Lung (tissue), 12 donors: ENCODE measurements around the gene FOXJ2. TPM values are rescaled to one million over a fixed set of nuclear protein-coding genes. Genes with fewer than 3 reads are reported as not detected.
"Not testable (repeated sequence)": the region's sequence is repeated elsewhere in the genome, so short reads cannot be mapped to it uniquely, and the experiment has no call there.

Experiments
- ATAC-seq: fragments of 200-7000 bp; cut with Tn5 transposase; one replicate; pipeline ENCODE4 v1.9.1; 2020; ENCODE audit warnings: moderate number of reproducible peaks; ENCODE audit not compliant: insufficient read depth, low FRiP score
- DNase-seq, 3 donors: peaks; one replicate each; pipeline ENCODE4 v3.0.0-alpha.2; 2013 to 2017
- H3K27ac ChIP-seq, 2 donors: one replicate each; pipeline ENCODE4 v1.5.1; 2013; ENCODE audit warnings: mild to moderate bottlenecking in 2 of 2, moderate library complexity in 2 of 2, control low read depth in 1 of 2, inconsistent platforms in 1 of 2, low read depth in 1 of 2, low read length in 1 of 2
- H3K27me3 ChIP-seq, 3 donors: one replicate each; pipeline ENCODE4 v1.5.1; 2013; ENCODE audit warnings: low read length in 2 of 3; ENCODE audit not compliant: control insufficient read depth in 3 of 3, insufficient read depth in 3 of 3
- H3K36me3 ChIP-seq, 4 donors: one replicate each; pipeline ENCODE4 v1.5.1; 2013; ENCODE audit warnings: low read length in 4 of 4, mild to moderate bottlenecking in 1 of 4, moderate library complexity in 1 of 4; ENCODE audit not compliant: control insufficient read depth in 4 of 4, insufficient read depth in 4 of 4
- H3K4me1 ChIP-seq, 5 donors: one replicate each; pipeline ENCODE4 v1.5.1; 2013; ENCODE audit warnings: low read length in 5 of 5, mild to moderate bottlenecking in 2 of 5, moderate library complexity in 1 of 5; ENCODE audit not compliant: control insufficient read depth in 5 of 5, insufficient read depth in 5 of 5
- H3K4me3 ChIP-seq: one replicate; pipeline ENCODE4 v1.5.1; 2013; ENCODE audit warnings: mild to moderate bottlenecking, control low read depth, moderate library complexity
- H3K9ac ChIP-seq, 2 donors: one replicate each; pipeline ENCODE4 v1.5.1; 2013; ENCODE audit warnings: low read length in 2 of 2, control low read depth in 1 of 2; ENCODE audit not compliant: insufficient read depth in 1 of 2
- H3K9me3 ChIP-seq, 4 donors: one replicate each; pipeline ENCODE4 v1.5.1; 2013; ENCODE audit warnings: low read length in 3 of 4, mild to moderate bottlenecking in 1 of 4, moderate library complexity in 1 of 4; ENCODE audit not compliant: control insufficient read depth in 4 of 4, insufficient read depth in 3 of 4
- WGBS, 2 donors: extraction: QIAGEN DNeasy Blood & Tissue Kit; methylation state at CpG; one replicate each; pipeline ENCODE4 v1.1.7; 2013; 5-methylcytosine and 5-hydroxymethylcytosine counted together
- polyA plus RNA-seq, 2 donors: library from polyadenylated mRNA; stranded (reverse); fragments of 200-250 nt; gene quantifications; one replicate each; pipeline ENCODE4 v1.2.1, GENCODE V29; 2013
- total RNA-seq, 2 donors: library from RNA; depleted of rRNA in 1 of 2; stranded (reverse); fragments of >200 nt in 1 of 2; gene quantifications; one replicate each; pipeline ENCODE4 v1.2.1, GENCODE V29; 2014 to 2021
- TF ChIP-seq, protein P1 (sequence below): IDR thresholded peaks from 2 replicates; pipeline ENCODE4 v1.5.1; 2012; ENCODE audit warnings: mild to moderate bottlenecking; ENCODE audit errors: control extremely low read depth, extremely low read depth
- donor health status: control.
- donor health status: control.
- donor health status: Bipolar disorder and iron deficiency.
- donor health status: healthy.
- donor health status: DM: yes; HTN: yes; CAD: no.

The FOXJ2 gene
- total and polyA plus RNA-seq, 4 donors: 8.3 to 16.7 (median 11.8) TPM

DNA sequence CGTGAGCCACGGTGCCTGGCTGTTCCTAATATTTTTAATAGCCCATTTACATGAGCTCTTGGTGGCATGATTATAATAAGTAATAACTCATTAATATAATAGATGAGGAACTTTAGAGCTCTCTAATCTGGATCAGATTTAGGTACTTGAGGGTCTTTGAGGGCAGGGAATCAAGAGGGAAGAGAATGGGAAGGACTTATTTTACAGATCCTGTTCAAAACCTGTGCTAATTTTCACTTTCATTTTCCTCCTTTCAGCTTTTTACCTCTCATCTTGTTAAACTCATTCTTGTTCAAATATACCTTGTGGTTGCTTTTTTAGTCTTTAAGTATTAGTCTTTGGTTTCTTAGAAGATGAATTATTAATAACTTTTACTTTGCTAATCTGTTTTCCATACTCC, 55.1 kb downstream of the FOXJ2 start:
- TF ChIP-seq, protein P1, sequence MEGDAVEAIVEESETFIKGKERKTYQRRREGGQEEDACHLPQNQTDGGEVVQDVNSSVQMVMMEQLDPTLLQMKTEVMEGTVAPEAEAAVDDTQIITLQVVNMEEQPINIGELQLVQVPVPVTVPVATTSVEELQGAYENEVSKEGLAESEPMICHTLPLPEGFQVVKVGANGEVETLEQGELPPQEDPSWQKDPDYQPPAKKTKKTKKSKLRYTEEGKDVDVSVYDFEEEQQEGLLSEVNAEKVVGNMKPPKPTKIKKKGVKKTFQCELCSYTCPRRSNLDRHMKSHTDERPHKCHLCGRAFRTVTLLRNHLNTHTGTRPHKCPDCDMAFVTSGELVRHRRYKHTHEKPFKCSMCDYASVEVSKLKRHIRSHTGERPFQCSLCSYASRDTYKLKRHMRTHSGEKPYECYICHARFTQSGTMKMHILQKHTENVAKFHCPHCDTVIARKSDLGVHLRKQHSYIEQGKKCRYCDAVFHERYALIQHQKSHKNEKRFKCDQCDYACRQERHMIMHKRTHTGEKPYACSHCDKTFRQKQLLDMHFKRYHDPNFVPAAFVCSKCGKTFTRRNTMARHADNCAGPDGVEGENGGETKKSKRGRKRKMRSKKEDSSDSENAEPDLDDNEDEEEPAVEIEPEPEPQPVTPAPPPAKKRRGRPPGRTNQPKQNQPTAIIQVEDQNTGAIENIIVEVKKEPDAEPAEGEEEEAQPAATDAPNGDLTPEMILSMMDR: no peak
- Histone ChIP-seq H3K9me3 (no peaks in the 10 kb centered on the region), H3K27me3 (no peaks in the 10 kb centered on the region), H3K36me3 (peaks cover 9 to 29% (median 20%) of the 10 kb centered on the region in 4 donors), H3K9ac (no peak overlapping the region), H3K4me3 (no peak overlapping the region), H3K27ac (no peak overlapping the region), H3K4me1 (peaks cover 0 to 12% (median 4%) of the 10 kb centered on the region in 5 donors)
- 85 to 88% methylated on average over 2 of the region's 2 CpGs for WGBS, 2 donors
- DNase-seq (no peak), ATAC-seq (no peak)

DNA sequence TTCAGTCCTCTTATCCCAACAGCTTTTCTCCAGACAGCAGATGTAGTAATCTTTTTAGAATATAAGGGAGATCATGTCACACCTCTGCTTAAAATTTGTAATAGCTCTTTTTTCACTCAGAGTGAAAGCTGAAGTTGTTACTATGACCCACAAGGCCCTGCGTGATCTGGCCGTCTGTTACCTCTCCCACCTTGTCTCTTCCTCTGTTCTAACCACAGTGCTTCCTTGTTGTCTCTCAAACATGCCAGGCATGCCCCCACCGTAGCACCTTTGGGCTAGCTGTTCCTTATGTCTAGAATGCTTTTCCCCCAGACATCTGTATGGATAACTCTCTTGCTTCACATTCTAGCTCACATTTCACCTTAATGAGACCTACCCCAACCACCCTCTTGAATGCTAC, 56.1 kb downstream of the FOXJ2 start:
- Histone ChIP-seq H3K36me3 (peaks cover 17 to 37% (median 27%) of the 10 kb centered on the region in 4 donors), H3K4me3 (no peak overlapping the region), H3K4me1 (peaks cover 0 to 5% (median 0%) of the 10 kb centered on the region in 5 donors), H3K27ac (no peak overlapping the region), H3K27me3 (no peaks in the 10 kb centered on the region), H3K9ac (no peak overlapping the region), H3K9me3 (no peaks in the 10 kb centered on the region)
- no peak for ATAC-seq
- WGBS, 2 donors: 21 to 55% methylated on average over 3 of the region's 3 CpGs
- TF ChIP-seq, protein P1: no peak
- DNase-seq: no peak

DNA sequence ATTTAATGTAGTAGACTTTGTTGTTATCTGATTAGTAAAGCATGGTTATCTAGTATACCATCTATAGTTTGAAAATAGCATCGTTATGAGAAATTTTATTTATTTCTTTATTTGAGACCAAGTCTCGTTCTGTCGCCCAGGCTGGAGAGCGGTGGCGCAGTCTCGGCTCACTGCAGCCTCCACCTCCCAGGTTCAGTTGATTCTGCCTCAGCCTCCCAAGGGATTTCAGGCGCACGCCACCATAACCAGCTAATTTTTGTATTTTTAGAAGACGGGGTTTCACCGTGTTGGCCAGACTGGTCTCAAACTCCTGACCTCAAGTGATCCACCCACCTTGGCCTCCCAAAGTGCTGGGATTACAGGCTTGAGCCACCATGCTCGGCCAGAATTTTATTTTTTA, 56.8 kb downstream of the FOXJ2 start:
- not testable (repeated sequence) for H3K27ac ChIP-seq, H3K9ac ChIP-seq, ATAC-seq, H3K4me1 ChIP-seq, DNase-seq, H3K4me3 ChIP-seq, H3K9me3 ChIP-seq, H3K27me3 ChIP-seq
- WGBS, 2 donors: 93 to 97% methylated on average over 11 of the region's 11 CpGs
- peaks cover 17 to 44% (median 27%) of the 10 kb centered on the region in 4 donors for H3K36me3 ChIP-seq

DNA sequence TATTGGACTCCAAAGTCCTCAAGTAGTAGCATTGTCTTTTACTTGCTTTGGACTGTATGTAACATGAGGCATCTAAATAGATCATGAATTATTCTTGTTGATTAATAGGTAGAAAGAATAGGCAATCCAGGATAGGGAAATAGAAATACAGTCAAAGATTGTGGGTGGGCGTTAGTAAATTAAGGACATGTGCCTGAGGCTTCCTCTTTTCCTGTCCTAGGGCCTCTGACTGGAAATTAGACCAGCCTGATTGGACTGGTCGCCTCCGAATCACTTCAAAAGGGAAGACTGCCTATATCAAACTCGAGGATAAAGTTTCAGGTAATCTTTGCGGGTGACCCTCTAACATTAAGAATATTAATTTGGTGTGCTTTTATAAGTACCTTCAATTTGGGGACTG, 57.2 kb downstream of the FOXJ2 start:
- Histone ChIP-seq H3K9ac (no peak overlapping the region), H3K4me1 (peaks cover 0 to 3% (median 0%) of the 10 kb centered on the region in 5 donors), H3K9me3 (no peaks in the 10 kb centered on the region), H3K4me3 (no peak overlapping the region), H3K27ac (no peak overlapping the region), H3K36me3 (peaks cover 21 to 48% (median 30%) of the 10 kb centered on the region in 4 donors), H3K27me3 (no peaks in the 10 kb centered on the region)
- TF ChIP-seq, protein P1: no peak
- 77 to 81% methylated on average over 5 of the region's 5 CpGs for WGBS, 2 donors
- DNase-seq (no peak), ATAC-seq (no peak)
